Kidney (tissue), 14 donors: ENCODE data around the gene TRPM5. TPM values are rescaled to one million over a fixed set of nuclear protein-coding genes. Genes with fewer than 3 reads are reported as not detected.

Source experiments
- DNase-seq, 5 donors: peaks; one replicate each; pipeline ENCODE4 v3.0.0-alpha.2; 2013 to 2020
- FAIRE-seq: peaks from 2 replicates; lab custom pipeline; 2012; peaks lifted over from hg19 to GRCh38; lab: Jason Lieb, UNC
- H3K27ac ChIP-seq, 2 donors: one replicate each; pipeline ENCODE4 v1.7.0; 2013; ENCODE audit warnings: low read depth in 2 of 2, low read length in 2 of 2, inconsistent platforms in 1 of 2
- H3K27me3 ChIP-seq: one replicate; pipeline ENCODE4 v1.7.1; 2013; ENCODE audit warnings: low read length, inconsistent platforms; ENCODE audit not compliant: control insufficient read depth, insufficient read depth
- H3K36me3 ChIP-seq, 3 donors: one replicate each; pipeline versions ENCODE4 v1.7.0 to v1.7.1; 2013; ENCODE audit warnings: low read length in 3 of 3, control low read depth in 1 of 3, inconsistent platforms in 1 of 3; ENCODE audit not compliant: insufficient read depth in 3 of 3, control insufficient read depth in 2 of 3
- H3K4me1 ChIP-seq, 3 donors: one replicate each; pipeline versions ENCODE4 v1.7.0 to v1.7.1; 2013; ENCODE audit warnings: low read length in 3 of 3, inconsistent platforms in 1 of 3, low read depth in 1 of 3; ENCODE audit not compliant: control insufficient read depth in 2 of 3, insufficient read depth in 2 of 3
- H3K4me3 ChIP-seq, 3 donors: one replicate each; pipeline versions ENCODE4 v1.7.0 to v1.8.1; 2013; ENCODE audit warnings: low read length in 3 of 3, control low read depth in 1 of 3, inconsistent platforms in 1 of 3
- H3K9ac ChIP-seq, 3 donors: one replicate each; pipeline versions ENCODE4 v1.7.0 to v1.7.1; 2013; ENCODE audit warnings: low read length in 3 of 3, control low read depth in 1 of 3, inconsistent platforms in 1 of 3
- H3K9me3 ChIP-seq, 3 donors: one replicate each; pipeline versions ENCODE4 v1.7.0 to v1.7.1; 2013; ENCODE audit warnings: low read length in 3 of 3, control low read depth in 1 of 3, inconsistent platforms in 1 of 3; ENCODE audit not compliant: control insufficient read depth in 2 of 3, insufficient read depth in 1 of 3
- CTCF ChIP-seq: IDR thresholded peaks from 3 replicates; pipeline ENCODE4 v1.5.1; 2012; ENCODE audit warnings: mild to moderate bottlenecking, moderate library complexity, borderline replicate concordance; ENCODE audit not compliant: insufficient read depth; ENCODE audit errors: extremely low read depth
- intact Hi-C: fragments of 100-400 bp; cut with DNase I; formaldehyde crosslinking; loops from one replicate; pipeline ENCODE4 v1.11.1; 2022
- polyA plus RNA-seq: library from polyadenylated mRNA; stranded (reverse); fragments of 350-450 nt; fragmentation: Illumina TruSeq; extraction: RNeasy Lipid Tissue Mini Kit (QIAGEN cat#74804); gene quantifications from one replicate; pipeline ENCODE4 v1.2.3, GENCODE V29; 2014; ENCODE audit warnings: low read depth, low replicate concordance; ENCODE audit not compliant: insufficient read depth
- total RNA-seq: library from RNA; stranded (reverse); fragmentation: NEBNext Ultra II Directional; extraction: Animal tissue kit (Norgen Biotek cat#: 25700); gene quantifications from one replicate; pipeline ENCODE4 v1.2.1, GENCODE V29; 2021
- donor health status: control.
- donor health status: control.
- donor health status: control.
- donor health status: control.
- donor health status: control.
- donor health status: DM: yes; HTN: yes; CAD: no.
- donor health status: Normal renal cell carcinoma (clear cell type).

TRPM5 gene
- total and polyA plus RNA-seq, 2 donors from 2014 or later = 0.25 to 0.69 TPM

DNA sequence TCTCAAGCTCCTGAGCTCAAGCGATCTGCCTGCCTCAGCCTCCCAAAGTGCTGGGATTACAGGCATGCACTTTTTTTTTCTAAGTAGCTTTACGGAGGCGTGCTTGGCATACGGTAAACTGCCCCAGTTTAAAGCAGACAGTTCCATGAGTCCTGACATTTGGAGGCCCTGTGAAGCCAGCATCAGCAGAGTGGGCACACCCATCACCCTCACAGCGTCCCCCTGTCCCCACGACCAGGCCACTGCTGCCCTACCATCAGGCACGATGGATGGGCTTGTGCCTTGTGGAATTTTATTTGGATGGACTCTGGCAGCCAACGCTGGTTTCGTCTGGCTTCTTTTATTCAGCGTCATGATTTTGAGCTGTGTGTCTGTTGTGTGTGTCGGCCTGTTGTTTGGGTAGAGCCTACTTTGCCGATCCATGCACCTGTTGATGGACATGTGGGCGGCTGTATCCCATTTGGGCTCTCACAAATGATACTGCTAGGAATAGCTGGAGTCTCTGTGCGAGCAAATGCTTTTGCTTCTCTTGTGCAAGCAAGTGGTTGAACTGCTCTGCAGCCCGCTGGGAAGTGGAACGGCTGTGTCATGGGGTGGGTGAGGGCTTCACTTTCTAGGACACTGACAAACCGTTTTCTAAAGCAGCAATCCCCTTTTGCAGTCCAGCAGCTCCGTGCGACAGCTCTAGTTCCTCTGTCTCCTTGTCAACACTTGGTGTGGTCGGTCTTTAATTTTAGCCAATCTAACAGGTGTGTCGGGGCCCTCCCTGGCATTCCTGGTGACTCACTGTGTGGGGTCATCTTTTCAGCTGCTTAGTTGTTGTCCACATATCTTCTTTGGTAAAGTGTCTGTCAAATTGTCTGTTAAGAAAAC lies 24.3 kb upstream of the TRPM5 start:
- H3K9me3 ChIP-seq = no peaks in the 10 kb centered on the region
- no peak for FAIRE-seq
- H3K9ac ChIP-seq = no peak overlapping the region
- peak in 1 of 5 donors; percentile 42 for DNase-seq
- H3K36me3 ChIP-seq = no peaks in the 10 kb centered on the region
- TF ChIP-seq CTCF = no peak
- peaks cover 0 to 26% (median 8%) of the 10 kb centered on the region in 3 donors for H3K4me1 ChIP-seq
- H3K27me3 ChIP-seq = no peaks in the 10 kb centered on the region
- no peak overlapping the region for H3K4me3 ChIP-seq
- H3K27ac ChIP-seq = no peak overlapping the region
- intact Hi-C loops = no loop called here

- Histone ChIP-seq H3K4me1 (peaks cover 0 to 30% (median 8%) of the 10 kb centered on the region in 3 donors), H3K9ac (no peak overlapping the region), H3K4me3 (no peak overlapping the region), H3K27me3 (no peaks in the 10 kb centered on the region), H3K36me3 (no peaks in the 10 kb centered on the region), H3K27ac (no peak overlapping the region), H3K9me3 (no peaks in the 10 kb centered on the region)
- FAIRE-seq (no peak), DNase-seq (no peak)
- intact Hi-C loops = no loop called here
- TF ChIP-seq CTCF = no peak
Observed at GRCh38 chr11:2467695-2468055, 23.4 kb upstream of the TRPM5 start.

GRCh38 chr11:2466869-2467694 lies 22.8 kb upstream of the TRPM5 start:
- Histone ChIP-seq H3K27me3 (no peaks in the 10 kb centered on the region), H3K4me1 (peaks cover 0 to 32% (median 8%) of the 10 kb centered on the region in 3 donors), H3K9me3 (no peaks in the 10 kb centered on the region), H3K36me3 (no peaks in the 10 kb centered on the region), H3K9ac (no peak overlapping the region), H3K4me3 (no peak overlapping the region), H3K27ac (no peak overlapping the region)
- FAIRE-seq (no peak), DNase-seq (no peak)
- intact Hi-C loops = no loop called here
- no peak for TF ChIP-seq CTCF
